ENCODE measurements around the gene TLK1.

DNA sequence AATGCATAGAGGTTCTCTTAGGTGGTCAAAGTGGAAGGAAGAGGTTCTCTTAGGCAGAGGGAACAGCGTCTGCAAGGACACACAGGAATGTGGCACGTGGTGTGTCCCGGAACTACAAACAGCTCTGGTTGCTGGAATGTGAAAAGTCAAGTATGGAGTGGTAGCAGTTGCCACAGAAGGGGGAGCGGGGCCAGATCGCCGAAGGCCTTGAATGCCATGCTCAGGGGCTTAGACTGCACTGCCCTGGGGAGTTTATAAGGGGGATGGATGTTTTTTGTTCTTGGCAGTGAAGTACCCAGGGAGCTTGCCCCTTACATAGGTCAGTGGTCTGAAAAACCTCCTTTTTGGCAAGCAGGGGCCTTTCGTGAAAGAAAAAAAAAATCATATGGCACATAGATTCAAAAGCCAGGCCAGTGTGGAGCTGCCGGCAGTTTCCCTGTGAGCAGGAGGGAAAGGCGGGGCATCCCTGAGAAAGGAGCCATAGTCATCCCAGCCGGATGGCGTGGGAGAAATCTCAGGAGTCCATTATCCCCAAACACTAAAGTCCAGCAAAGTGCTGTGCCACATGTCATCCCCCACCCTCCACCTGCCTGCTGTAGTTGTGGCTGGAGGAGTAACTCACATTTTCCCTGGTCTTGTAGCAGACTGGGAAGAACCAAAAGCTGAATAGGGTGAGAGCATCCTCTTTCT lies 186.2 kb downstream of the TLK1 start:
- TF ChIP-seq, protein P1, sequence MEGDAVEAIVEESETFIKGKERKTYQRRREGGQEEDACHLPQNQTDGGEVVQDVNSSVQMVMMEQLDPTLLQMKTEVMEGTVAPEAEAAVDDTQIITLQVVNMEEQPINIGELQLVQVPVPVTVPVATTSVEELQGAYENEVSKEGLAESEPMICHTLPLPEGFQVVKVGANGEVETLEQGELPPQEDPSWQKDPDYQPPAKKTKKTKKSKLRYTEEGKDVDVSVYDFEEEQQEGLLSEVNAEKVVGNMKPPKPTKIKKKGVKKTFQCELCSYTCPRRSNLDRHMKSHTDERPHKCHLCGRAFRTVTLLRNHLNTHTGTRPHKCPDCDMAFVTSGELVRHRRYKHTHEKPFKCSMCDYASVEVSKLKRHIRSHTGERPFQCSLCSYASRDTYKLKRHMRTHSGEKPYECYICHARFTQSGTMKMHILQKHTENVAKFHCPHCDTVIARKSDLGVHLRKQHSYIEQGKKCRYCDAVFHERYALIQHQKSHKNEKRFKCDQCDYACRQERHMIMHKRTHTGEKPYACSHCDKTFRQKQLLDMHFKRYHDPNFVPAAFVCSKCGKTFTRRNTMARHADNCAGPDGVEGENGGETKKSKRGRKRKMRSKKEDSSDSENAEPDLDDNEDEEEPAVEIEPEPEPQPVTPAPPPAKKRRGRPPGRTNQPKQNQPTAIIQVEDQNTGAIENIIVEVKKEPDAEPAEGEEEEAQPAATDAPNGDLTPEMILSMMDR (conservative IDR thresholded peaks at IDR 0.05; ENCODE audit: low read depth in 2 of 2) = no peak
- TF ChIP-seq STAT1 (IDR thresholded peaks at IDR 0.05; ENCODE audit: unreplicated experiment) (no peak), EZH2 (IDR thresholded peaks at IDR 0.05; ENCODE audit: low read depth, unreplicated experiment) (no peak)
